Ishikawa (cell line): ENCODE results near the gene EPN2.

Experiments used
- CEBPB ChIP-seq: IDR thresholded peaks from 2 replicates; pipeline ENCODE4 v1.6.1; 2012
- CREB1 ChIP-seq: IDR thresholded peaks from 2 replicates; pipeline ENCODE4 v1.6.1; 2012; ENCODE audit warnings: low read depth
- EGR1 ChIP-seq: IDR thresholded peaks from 2 replicates; pipeline ENCODE4 v1.6.1; 2012
- EP300 ChIP-seq: IDR thresholded peaks from 2 replicates; pipeline ENCODE4 v1.6.1; 2012; ENCODE audit warnings: borderline replicate concordance
- FOXM1 ChIP-seq: IDR thresholded peaks from 2 replicates; pipeline ENCODE4 v1.6.1; 2012; ENCODE audit warnings: low read depth, borderline replicate concordance
- NFIC ChIP-seq: IDR thresholded peaks from 2 replicates; pipeline ENCODE4 v1.6.1; 2012
- RAD21 ChIP-seq: IDR thresholded peaks from 2 replicates; pipeline ENCODE4 v1.6.1; 2012; ENCODE audit warnings: low read depth
- TAF1 ChIP-seq: IDR thresholded peaks from 2 replicates; pipeline ENCODE4 v1.6.1; 2012; ENCODE audit warnings: low read depth, mild to moderate bottlenecking
- TCF12 ChIP-seq: IDR thresholded peaks from 2 replicates; pipeline ENCODE4 v1.6.1; 2012; ENCODE audit warnings: low read depth
- TEAD4 ChIP-seq: IDR thresholded peaks from 2 replicates; pipeline ENCODE4 v1.6.1; 2012
- YY1 ChIP-seq: IDR thresholded peaks from 2 replicates; pipeline ENCODE4 v1.6.1; 2012; ENCODE audit warnings: low read depth
- ZBTB7A ChIP-seq: IDR thresholded peaks from 2 replicates; pipeline ENCODE4 v1.6.1; 2012; ENCODE audit warnings: low read depth
- TF ChIP-seq, protein P1 (sequence below): IDR thresholded peaks from 2 replicates; pipeline ENCODE4 v1.6.1; 2012; ENCODE audit warnings: low read depth, mild to moderate bottlenecking
- TF ChIP-seq, protein P2 (sequence below): IDR thresholded peaks from 2 replicates; pipeline ENCODE4 v1.6.1; 2012
- TF ChIP-seq, protein P3 (sequence below): IDR thresholded peaks from 2 replicates; pipeline ENCODE4 v1.6.1; 2012

Gene EPN2

DNA sequence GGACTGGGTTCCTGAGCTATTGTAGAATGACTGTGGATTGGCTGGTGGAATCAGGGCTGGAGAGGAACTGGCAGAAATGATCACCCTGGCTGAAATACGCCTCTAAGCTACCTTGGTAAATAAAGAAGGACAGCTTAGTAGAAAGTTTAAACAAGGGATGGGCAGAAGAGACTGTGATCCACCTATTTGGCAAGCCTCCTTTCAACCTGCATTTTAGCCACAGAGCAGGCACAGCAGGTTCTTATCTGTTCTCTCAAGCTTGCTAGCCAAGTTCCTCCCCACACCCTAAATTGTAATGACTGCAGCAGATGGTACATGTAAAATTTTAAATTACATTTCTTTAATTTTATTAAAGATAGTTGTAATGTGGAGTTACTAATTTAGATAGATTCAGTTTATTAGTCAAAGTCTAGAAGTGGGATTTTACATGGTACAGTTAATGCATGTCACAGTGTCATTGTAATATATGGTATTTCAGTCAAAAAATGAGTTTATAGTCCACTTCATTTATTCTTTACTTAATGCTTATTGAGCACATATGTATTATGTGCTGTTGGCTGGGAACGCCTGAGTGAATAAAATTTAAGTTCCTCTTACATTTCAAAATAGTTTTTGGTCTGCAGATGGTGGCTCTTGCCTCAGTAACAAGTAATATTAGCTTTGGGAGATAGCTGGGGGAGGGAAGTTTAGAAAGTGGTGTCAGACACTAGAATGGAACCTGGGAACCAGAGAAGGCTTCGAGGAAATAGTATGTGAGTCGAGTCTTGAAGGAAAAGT lies 11.2 kb downstream of the EPN2 start:
- no peak for TF ChIP-seq ZBTB7A
- TF ChIP-seq NFIC, result 0 out of 2 replicates have a peak, but pooled peaks have one; percentile 16
- no peak for TF ChIP-seq TCF12
- TF ChIP-seq TAF1, result no peak
- TF ChIP-seq EGR1, result no peak
- TF ChIP-seq EP300, result no peak

DNA sequence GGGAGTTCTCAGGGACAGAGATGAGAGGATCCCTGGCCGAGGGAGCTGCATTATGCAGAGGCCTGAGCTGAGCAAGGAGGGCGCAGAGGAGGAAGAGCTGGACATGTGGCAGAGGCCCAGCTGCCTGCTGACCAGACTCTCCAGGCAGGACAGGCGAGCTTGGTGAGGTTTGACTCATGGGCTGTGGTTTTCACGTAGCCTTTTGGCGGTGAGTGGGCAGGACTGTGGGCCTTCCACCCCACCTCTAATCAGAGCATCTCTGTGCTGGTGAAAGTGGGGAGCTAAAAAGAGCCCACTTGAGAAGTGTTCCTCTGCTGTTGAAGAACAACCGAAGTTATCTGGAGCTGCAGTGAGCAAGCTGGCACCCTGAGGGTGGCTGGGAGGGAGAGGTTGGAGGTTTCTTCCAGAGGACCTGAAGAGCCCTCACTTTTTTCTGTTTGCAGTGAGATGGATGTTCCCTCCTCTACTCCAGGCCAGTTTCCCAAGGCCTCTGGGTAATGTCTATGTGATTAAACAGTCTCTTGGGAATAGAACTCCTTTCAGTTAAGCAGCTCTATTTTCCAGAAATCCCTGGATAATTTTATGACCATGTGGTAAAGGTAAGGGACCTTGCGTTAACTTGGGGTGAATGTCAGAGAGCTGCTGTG lies 11.9 kb downstream of the EPN2 start:
- TF ChIP-seq NFIC, result no peak
- TF ChIP-seq, protein P1, sequence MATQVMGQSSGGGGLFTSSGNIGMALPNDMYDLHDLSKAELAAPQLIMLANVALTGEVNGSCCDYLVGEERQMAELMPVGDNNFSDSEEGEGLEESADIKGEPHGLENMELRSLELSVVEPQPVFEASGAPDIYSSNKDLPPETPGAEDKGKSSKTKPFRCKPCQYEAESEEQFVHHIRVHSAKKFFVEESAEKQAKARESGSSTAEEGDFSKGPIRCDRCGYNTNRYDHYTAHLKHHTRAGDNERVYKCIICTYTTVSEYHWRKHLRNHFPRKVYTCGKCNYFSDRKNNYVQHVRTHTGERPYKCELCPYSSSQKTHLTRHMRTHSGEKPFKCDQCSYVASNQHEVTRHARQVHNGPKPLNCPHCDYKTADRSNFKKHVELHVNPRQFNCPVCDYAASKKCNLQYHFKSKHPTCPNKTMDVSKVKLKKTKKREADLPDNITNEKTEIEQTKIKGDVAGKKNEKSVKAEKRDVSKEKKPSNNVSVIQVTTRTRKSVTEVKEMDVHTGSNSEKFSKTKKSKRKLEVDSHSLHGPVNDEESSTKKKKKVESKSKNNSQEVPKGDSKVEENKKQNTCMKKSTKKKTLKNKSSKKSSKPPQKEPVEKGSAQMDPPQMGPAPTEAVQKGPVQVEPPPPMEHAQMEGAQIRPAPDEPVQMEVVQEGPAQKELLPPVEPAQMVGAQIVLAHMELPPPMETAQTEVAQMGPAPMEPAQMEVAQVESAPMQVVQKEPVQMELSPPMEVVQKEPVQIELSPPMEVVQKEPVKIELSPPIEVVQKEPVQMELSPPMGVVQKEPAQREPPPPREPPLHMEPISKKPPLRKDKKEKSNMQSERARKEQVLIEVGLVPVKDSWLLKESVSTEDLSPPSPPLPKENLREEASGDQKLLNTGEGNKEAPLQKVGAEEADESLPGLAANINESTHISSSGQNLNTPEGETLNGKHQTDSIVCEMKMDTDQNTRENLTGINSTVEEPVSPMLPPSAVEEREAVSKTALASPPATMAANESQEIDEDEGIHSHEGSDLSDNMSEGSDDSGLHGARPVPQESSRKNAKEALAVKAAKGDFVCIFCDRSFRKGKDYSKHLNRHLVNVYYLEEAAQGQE, result no peak

DNA sequence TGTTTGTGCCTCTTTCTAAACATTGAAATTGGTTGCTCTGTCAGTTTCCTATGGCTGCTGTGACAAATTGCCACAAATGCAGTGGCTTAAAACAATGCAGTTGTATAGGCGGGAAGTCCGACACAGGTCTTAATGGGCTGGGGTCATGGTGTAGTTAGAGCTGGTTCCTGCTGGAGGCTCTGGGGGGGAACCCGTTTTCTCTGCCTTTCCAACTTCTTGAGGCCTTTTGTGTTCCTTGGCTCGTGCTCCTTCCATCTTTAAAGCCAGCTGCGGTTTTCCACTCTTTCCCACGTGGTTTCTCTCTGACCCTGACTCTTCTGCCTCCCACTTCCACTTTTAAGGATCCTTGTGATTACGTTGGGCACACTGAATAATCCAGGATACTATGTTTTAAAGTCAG lies 12.5 kb downstream of the EPN2 start:
- no peak for TF ChIP-seq TEAD4
- TF ChIP-seq TAF1, result no peak
- no peak for TF ChIP-seq FOXM1
- TF ChIP-seq, protein P2, sequence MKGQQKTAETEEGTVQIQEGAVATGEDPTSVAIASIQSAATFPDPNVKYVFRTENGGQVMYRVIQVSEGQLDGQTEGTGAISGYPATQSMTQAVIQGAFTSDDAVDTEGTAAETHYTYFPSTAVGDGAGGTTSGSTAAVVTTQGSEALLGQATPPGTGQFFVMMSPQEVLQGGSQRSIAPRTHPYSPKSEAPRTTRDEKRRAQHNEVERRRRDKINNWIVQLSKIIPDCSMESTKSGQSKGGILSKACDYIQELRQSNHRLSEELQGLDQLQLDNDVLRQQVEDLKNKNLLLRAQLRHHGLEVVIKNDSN, result no peak
- no peak for TF ChIP-seq TCF12
- TF ChIP-seq, protein P3, sequence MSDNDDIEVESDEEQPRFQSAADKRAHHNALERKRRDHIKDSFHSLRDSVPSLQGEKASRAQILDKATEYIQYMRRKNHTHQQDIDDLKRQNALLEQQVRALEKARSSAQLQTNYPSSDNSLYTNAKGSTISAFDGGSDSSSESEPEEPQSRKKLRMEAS, result no peak

DNA sequence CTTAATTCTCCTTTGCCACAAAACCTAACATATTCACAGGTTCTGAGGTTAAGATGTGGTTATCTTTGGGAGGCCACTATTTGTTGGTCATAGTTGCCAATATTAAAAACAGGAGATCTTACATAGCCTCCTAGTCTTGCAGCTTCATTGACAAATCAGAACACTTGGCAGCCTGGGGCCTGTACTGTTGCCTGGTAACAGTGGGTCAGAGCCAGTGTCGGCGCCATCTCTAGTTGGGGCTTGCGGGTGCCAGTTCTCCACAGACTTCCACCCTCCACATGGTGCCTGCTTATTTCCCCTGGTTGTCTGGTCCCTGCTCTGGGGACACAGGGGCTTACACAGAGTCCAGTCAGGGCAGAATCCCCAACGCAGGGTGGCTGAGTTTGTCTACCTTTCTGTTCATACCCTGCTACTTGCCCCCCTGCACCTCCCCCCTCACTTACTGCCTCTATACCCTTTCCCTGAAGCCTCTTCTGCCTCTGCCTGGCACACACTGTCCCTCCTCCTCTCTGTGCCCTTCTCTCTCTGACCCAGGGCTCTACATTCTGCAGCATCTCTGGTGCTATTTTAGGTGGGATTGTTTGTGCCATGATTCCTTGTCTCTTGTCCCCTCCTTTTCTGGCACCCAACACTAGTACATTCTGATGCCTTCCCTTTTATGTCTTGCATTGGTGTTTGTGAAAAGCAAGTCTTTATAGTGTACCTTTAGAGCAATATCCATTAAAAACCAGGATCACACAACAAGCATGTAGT lies 13.4 kb downstream of the EPN2 start:
- no peak for TF ChIP-seq FOXM1
- no peak for TF ChIP-seq NFIC
- no peak for TF ChIP-seq EP300
- TF ChIP-seq TCF12, result no peak
- TF ChIP-seq ZBTB7A, result no peak
- no peak for TF ChIP-seq EGR1
- TF ChIP-seq RAD21, result no peak
- TF ChIP-seq, protein P3, result no peak
- TF ChIP-seq, protein P1, result no peak
- TF ChIP-seq, protein P2, result no peak
- TF ChIP-seq CREB1, result no peak
- TF ChIP-seq TAF1, result no peak
- TF ChIP-seq CEBPB, result no peak

DNA sequence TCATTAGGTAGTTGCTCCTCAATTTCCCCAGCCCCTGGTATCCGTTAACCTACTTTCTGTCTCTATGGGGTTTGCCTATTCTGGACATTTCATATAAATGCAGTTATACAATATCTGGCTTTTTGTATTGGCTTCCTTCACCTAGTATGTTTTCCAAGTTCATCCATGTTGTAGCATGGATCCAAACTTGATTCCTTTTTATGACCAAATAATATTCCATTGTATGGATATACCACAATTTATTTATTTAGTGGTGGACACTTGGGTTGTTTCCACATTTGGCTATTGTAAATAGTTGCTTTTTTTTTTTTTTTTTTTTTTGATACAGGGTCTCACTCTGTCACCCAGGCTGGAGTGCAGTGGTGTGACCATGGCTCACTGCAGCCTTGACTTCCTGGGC lies 15.9 kb downstream of the EPN2 start:
- TF ChIP-seq, protein P1, result no peak
- no peak for TF ChIP-seq EP300
- TF ChIP-seq, protein P2, result no peak
- no peak for TF ChIP-seq CREB1
- TF ChIP-seq TAF1, result no peak
- TF ChIP-seq, protein P3, result no peak
- TF ChIP-seq TCF12, result no peak
- no peak for TF ChIP-seq FOXM1
- TF ChIP-seq NFIC, result no peak
- TF ChIP-seq RAD21, result no peak
- TF ChIP-seq EGR1, result no peak
- no peak for TF ChIP-seq ZBTB7A
- TF ChIP-seq YY1, result no peak
- no peak for TF ChIP-seq TEAD4
- TF ChIP-seq CEBPB, result no peak
